Effector CD8-positive, alpha-beta T cell (primary cell): ENCODE data around the gene OR51T1.

Experiments used
- DNase-seq: peaks from one replicate; lab custom pipeline; 2025; lab: John Stamatoyannopoulos, UW

Gene OR51T1

DNA sequence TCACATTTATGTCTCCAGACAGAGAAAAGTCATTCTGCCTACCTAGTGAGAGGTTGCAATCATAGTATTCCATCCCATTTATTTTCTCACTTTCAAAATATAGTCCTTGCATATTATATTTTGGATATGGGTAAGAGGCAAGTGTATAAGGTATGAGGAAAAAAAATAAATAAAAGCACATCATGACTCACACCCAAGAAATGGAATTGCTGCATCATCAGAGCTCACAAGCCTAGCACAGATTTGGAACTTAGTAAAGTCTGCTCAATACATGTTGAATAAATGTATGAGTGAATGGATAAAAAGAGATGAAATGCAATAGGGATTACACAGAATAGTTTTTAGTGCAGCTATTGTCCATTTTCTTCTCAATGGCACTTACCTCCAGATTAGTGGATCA, 44.9 kb downstream of the OR51T1 start:
- no peak for DNase-seq
